SK-N-MC (cell line): ENCODE measurements around the gene CEP57L1.

Experiments used
- EZH2 ChIP-seq: fragments of 200-600 bp; sonication (generic); IDR thresholded peaks from one replicate; pipeline ENCODE4 v1.6.1; 2017; ENCODE audit warnings: antibody characterized with exemption
- POLR2AphosphoS5 ChIP-seq: IDR thresholded peaks from 2 replicates; pipeline ENCODE4 v1.6.1; 2012; ENCODE audit warnings: mild to moderate bottlenecking, low read depth, low read length, borderline replicate concordance

DNA sequence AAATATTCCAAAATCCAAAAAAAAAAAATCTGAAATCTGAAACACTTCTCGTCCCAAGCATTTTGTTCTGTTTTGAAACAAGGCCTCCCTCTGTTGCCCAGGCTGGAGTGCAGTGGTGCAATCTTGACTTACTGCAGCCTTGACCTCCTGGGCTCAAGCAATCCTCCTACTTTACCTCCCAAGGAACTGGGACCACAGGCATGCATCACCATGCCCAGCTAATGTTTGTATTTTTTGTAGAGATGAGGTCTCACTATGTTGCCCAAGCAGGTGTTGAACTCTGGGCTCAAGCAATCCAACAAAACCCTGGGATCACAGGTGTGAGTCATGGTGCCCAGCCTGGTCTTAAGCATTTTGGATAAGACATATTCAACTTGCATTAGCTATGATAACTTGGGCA lies 14.3 kb upstream of the CEP57L1 start:
- TF ChIP-seq EZH2 (no peak), POLR2AphosphoS5 (no peak)
